Spleen (tissue), 11 donors: ENCODE measurements around the gene TTI1. TPM values are rescaled to one million over a fixed set of nuclear protein-coding genes. Genes with fewer than 3 reads are reported as not detected.
A peak's percentile ranks its signal among the peaks of the same experiment; 100 is the strongest.

Source experiments
- DNase-seq: peaks from one replicate; pipeline ENCODE4 v3.0.0-alpha.2; 2020
- H3K27ac ChIP-seq, 8 donors: fragments of 200-600 bp; sonication (generic) in 7 of 8; 1 replicate in 4 of 8; 2 replicates in 4 of 8; pipeline versions ENCODE4 v1.5.0 to v1.8.0; 2016 to 2021; ENCODE audit warnings: inconsistent platforms in 4 of 8, mild to moderate bottlenecking in 4 of 8, moderate library complexity in 1 of 8
- H3K27me3 ChIP-seq, 7 donors: fragments of 200-600 bp; sonication (generic) in 6 of 7; replicated peaks in 1 of 7; 1 replicate in 4 of 7; 2 replicates in 3 of 7; pipeline versions ENCODE4 v1.5.0 to v1.8.0; 2016 to 2021; ENCODE audit warnings: inconsistent platforms in 3 of 7, mild to moderate bottlenecking in 1 of 7
- H3K36me3 ChIP-seq, 6 donors: fragments of 200-600 bp; sonication (generic) in 5 of 6; 1 replicate in 4 of 6; 2 replicates in 2 of 6; pipeline versions ENCODE4 v1.5.0 to v1.8.0; 2016 to 2021; ENCODE audit warnings: inconsistent platforms in 2 of 6
- H3K4me1 ChIP-seq, 6 donors: fragments of 200-600 bp; sonication (generic) in 5 of 6; 1 replicate in 3 of 6; 2 replicates in 3 of 6; pipeline versions ENCODE4 v1.5.0 to v1.8.0; 2016 to 2021; ENCODE audit warnings: inconsistent platforms in 3 of 6
- H3K4me3 ChIP-seq, 8 donors: fragments of 200-600 bp; sonication (generic) in 7 of 8; 1 replicate in 4 of 8; 2 replicates in 4 of 8; pipeline versions ENCODE4 v1.5.0 to v1.8.0; 2016 to 2021; ENCODE audit warnings: inconsistent platforms in 4 of 8, mild to moderate bottlenecking in 4 of 8, moderate library complexity in 2 of 8
- H3K9me3 ChIP-seq, 8 donors: fragments of 200-600 bp; sonication (generic) in 7 of 8; 1 replicate in 4 of 8; 2 replicates in 4 of 8; pipeline versions ENCODE4 v1.5.0 to v1.8.0; 2016 to 2021; ENCODE audit warnings: inconsistent platforms in 4 of 8
- POLR2A ChIP-seq, 3 donors: fragments of 450-650 bp; IDR thresholded peaks; one replicate each; pipeline ENCODE4 v1.5.1; 2017; ENCODE audit warnings: antibody characterized with exemption in 3 of 3, mild to moderate bottlenecking in 1 of 3
- POLR2AphosphoS5 ChIP-seq, 3 donors: sonication (generic); formaldehyde crosslinking; IDR thresholded peaks; one replicate each; pipeline ENCODE4 v1.5.1; 2017; ENCODE audit warnings: antibody characterized with exemption in 3 of 3
- WGBS, 5 donors: extraction: QIAGEN DNeasy Blood & Tissue Kit in 3 of 5; methylation state at CpG; one replicate each; pipeline versions ENCODE4 v1.1.5 to v1.1.7; 2013 to 2018; 5-methylcytosine and 5-hydroxymethylcytosine counted together
- intact Hi-C: fragments of 100-400 bp; cut with DNase I; formaldehyde crosslinking; loops from one replicate; pipeline ENCODE4 v1.15.0; 2023; ENCODE audit warnings: low total_unique reads
- polyA plus RNA-seq, 3 donors: library from polyadenylated mRNA; stranded (reverse); fragments of 200-250 nt; gene quantifications; one replicate each; pipeline ENCODE4 v1.2.1, GENCODE V29; 2013
- total RNA-seq, 7 donors: library from RNA; depleted of rRNA in 3 of 7; stranded (reverse); fragments of >200 nt in 3 of 7; fragmentation: NEBNext Ultra II Directional in 4 of 7; extraction: Animal tissue kit (Norgen Biotek cat#: 25700) in 4 of 7; gene quantifications; one replicate each; pipeline versions ENCODE4 v1.1.0 to v1.2.1, GENCODE V29; 2016 to 2021
- TF ChIP-seq, protein P1 (sequence below), 11 experiments: fragments of 200-600 bp in 7 of 11; fragments of 450-650 bp in 4 of 11; sonication (generic) in 4 of 11; IDR thresholded peaks in 8 of 11; conservative IDR thresholded peaks in 3 of 11; 1 replicate in 7 of 11; 2 replicates in 4 of 11; pipeline versions ENCODE4 v1.4.0 to v1.8.0; 2016 to 2021; ENCODE audit warnings: antibody characterized with exemption in 11 of 11, inconsistent platforms in 4 of 11, mild to moderate bottlenecking in 1 of 11
- donor health status: healthy with polysubstance abuse.
- donor health status: DM: no; HTN: no; CAD: no; lungs with moderate emphysema.
- donor health status: DM: no; HTN: no; CAD: no.
- donor health status: Bipolar disorder and iron deficiency.
- donor health status: healthy.
- donor health status: DM: no; HTN: no; CAD: no.
- donor health status: DM: yes; HTN: yes; CAD: no.

TTI1 gene
- total and polyA plus RNA-seq, 10 donors = 5.9 to 25.2 (median 19.1) TPM

DNA sequence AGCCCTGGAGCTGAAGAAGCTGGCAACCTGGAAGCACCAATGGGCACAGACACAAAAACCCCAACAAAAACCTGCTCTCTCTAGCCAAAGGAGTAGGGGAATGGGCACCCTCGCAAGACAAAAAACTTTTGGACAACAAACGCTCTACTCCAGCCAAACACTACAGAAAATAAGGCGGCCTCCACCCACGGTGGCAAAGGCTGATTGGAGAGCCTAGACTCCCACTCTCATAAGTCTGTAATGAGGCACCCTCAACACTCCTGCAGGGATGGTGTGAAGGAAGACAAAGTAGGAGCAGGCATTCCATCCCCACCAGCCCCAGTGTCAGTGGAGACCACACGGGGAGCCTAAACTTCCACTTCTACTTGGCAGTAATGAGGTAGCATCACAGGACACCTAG is 8.8 kb downstream of the TTI1 start:
- intact Hi-C loops = no loop called here

DNA sequence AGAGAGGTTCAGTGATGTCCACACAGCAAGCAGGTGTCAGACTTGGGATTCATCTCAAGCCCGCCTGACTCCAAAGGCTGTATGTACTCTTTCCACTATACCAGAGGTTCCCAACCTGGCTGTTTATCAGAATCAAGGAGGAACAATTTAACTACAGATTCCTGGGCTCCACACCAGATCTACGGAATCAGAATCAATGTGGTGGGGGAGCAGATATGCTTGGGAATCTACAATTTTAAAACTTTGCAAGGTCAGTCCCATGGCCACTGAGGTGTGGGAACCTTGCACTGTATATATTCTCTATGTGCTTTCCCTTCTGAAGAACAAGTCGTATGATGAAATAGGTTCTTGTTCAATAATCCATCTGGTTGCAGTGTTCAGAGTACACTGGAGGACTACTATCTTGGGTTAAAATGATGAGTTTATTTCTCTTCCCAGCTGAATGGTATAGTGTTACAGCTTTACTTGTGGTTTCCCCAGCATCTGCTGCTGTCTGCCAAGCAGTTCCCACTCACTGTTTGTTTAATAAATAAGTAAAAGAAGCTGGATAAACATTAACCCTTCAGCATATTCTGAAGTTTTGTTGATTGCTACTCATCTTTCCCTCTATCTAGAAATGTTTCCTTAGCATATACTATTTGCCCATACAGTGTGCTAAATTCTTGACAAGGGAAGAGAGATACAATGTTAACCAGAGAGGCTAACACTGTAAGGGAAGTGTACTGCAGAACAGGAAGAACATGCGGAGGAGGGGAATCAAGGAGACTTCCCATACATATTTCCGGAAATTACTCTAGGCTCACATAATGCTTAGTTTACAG is 9.9 kb downstream of the TTI1 start:
- TF ChIP-seq POLR2AphosphoS5 (IDR thresholded peaks at IDR 0.05) (no peak), POLR2A (IDR thresholded peaks at IDR 0.05) (no peak)
- TF ChIP-seq, protein P1, sequence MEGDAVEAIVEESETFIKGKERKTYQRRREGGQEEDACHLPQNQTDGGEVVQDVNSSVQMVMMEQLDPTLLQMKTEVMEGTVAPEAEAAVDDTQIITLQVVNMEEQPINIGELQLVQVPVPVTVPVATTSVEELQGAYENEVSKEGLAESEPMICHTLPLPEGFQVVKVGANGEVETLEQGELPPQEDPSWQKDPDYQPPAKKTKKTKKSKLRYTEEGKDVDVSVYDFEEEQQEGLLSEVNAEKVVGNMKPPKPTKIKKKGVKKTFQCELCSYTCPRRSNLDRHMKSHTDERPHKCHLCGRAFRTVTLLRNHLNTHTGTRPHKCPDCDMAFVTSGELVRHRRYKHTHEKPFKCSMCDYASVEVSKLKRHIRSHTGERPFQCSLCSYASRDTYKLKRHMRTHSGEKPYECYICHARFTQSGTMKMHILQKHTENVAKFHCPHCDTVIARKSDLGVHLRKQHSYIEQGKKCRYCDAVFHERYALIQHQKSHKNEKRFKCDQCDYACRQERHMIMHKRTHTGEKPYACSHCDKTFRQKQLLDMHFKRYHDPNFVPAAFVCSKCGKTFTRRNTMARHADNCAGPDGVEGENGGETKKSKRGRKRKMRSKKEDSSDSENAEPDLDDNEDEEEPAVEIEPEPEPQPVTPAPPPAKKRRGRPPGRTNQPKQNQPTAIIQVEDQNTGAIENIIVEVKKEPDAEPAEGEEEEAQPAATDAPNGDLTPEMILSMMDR (IDR thresholded peaks at IDR 0.05 in 8 of 11, conservative IDR thresholded peaks at IDR 0.05 in 3 of 11) = no peak
- DNase-seq = no peak
- Histone ChIP-seq H3K4me1 (peaks cover 0 to 30% (median 15%) of the 10 kb centered on the region in 6 donors), H3K27ac (peak overlapping the region in 5 of 8 donors; percentile 10 to 55 (median 44)), H3K4me3 (no peak overlapping the region), H3K36me3 (peaks cover 0 to 44% (median 8%) of the 10 kb centered on the region in 6 donors), H3K9me3 (peaks cover 0 to 13% (median 8%) of the 10 kb centered on the region in 8 donors), H3K27me3 (no peaks in the 10 kb centered on the region)
- intact Hi-C loops = no loop called here
- 54 to 66% (median 63%) methylated on average over 5 of the region's 5 CpGs for WGBS, 5 donors

More for the DNA sequence above, 8.8 kb downstream of the TTI1 start:
- no peak for DNase-seq
- Histone ChIP-seq H3K9me3 (peaks cover 0 to 2% (median 0%) of the 10 kb centered on the region in 8 donors), H3K36me3 (peaks cover 0 to 33% (median 0%) of the 10 kb centered on the region in 6 donors), H3K4me1 (peaks cover 0 to 41% (median 17%) of the 10 kb centered on the region in 6 donors), H3K4me3 (no peak overlapping the region), H3K27me3 (no peaks in the 10 kb centered on the region), H3K27ac (peak overlapping the region in 3 of 8 donors; percentile 44 to 55 (median 53))
- TF ChIP-seq, protein P1 (IDR thresholded peaks at IDR 0.05 in 8 of 11, conservative IDR thresholded peaks at IDR 0.05 in 3 of 11) = no peak
- TF ChIP-seq POLR2A (IDR thresholded peaks at IDR 0.05) = no peak
- no peak for TF ChIP-seq POLR2AphosphoS5 (IDR thresholded peaks at IDR 0.05)
- 78 to 97% (median 80%) methylated on average over 5 of the region's 5 CpGs for WGBS, 5 donors

DNA sequence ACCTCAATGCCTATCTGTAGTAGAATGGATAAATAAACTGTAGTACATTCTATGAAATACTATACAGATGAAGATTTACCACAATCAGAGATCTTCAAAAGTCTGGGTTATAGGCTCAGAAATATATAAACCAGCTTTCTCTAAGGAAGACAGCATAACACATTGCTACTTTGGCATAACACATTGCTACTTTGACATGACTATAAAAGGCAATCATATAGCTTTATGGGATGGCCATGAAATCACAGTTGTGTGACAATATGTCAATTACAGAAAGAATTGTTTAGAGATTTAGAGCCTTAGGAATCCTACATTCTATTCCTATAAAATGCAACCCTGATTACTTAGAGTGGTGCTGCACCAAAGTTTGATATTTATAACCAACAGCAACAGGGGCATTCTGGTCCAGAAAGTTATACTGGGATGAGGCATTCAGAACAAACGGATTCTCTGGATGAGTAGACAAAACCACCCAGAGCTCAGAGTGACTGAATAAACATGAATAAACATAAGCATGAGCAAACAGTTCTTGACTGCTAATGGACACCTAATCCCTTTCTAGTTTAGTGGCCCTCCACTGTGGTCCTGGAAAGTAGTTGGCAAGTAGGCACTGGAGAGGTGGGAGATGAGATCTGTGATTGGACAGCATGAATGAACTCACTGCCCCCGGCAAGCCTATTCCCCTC is 12.0 kb downstream of the TTI1 start:
- peaks cover 0 to 58% (median 25%) of the 10 kb centered on the region in 6 donors for H3K36me3 ChIP-seq
- intact Hi-C loops = no loop called here
- H3K4me3 ChIP-seq = no peak overlapping the region
- TF ChIP-seq POLR2AphosphoS5 (IDR thresholded peaks at IDR 0.05) (no peak), POLR2A (IDR thresholded peaks at IDR 0.05) (no peak)
- TF ChIP-seq, protein P1 (IDR thresholded peaks at IDR 0.05 in 8 of 11, conservative IDR thresholded peaks at IDR 0.05 in 3 of 11) = no peak
- H3K27me3 ChIP-seq = no peaks in the 10 kb centered on the region
- 88 to 99% (median 88%) methylated on average over 2 of the region's 2 CpGs for WGBS, 5 donors
- no peak for DNase-seq
- peaks cover 0 to 26% (median 21%) of the 10 kb centered on the region in 8 donors for H3K9me3 ChIP-seq
- peaks cover 0 to 23% (median 14%) of the 10 kb centered on the region in 6 donors for H3K4me1 ChIP-seq
- no peak overlapping the region for H3K27ac ChIP-seq

DNA sequence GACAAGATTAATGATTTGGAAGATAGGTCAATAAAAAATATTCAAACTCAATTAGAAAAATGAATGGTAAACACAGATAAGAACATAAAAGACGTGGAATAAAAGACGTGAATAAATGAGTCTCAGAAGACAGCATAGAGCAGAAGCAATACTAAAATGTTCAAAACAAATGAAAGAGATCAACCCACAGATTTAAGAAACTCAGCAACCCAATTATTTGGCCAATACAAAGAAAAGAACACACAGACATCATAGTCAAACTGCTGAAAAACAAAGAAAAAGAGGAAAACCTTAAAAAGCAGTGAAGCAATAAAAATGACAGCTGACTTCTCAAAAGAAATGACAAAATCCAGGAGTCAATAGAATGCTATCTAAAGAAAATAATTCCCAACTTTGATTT is 14.9 kb downstream of the TTI1 start:
- H3K27me3 ChIP-seq = no peaks in the 10 kb centered on the region
- 98 to 100% (median 99%) methylated on average over 2 of the region's 2 CpGs for WGBS, 5 donors
- H3K9me3 ChIP-seq = peaks cover 0 to 26% (median 21%) of the 10 kb centered on the region in 8 donors
- no peak overlapping the region for H3K4me3 ChIP-seq
- intact Hi-C loops = no loop called here
- H3K4me1 ChIP-seq = peaks cover 0 to 6% (median 3%) of the 10 kb centered on the region in 6 donors
- peaks cover 0 to 76% (median 44%) of the 10 kb centered on the region in 6 donors for H3K36me3 ChIP-seq
- DNase-seq = no peak
- H3K27ac ChIP-seq = no peak overlapping the region
- TF ChIP-seq POLR2A (IDR thresholded peaks at IDR 0.05) = no peak
- TF ChIP-seq, protein P1 (IDR thresholded peaks at IDR 0.05 in 8 of 11, conservative IDR thresholded peaks at IDR 0.05 in 3 of 11) = no peak
- TF ChIP-seq POLR2AphosphoS5 (IDR thresholded peaks at IDR 0.05) = no peak
